Stimulated activated CD4-positive, alpha-beta T cell treated with anti-CD3 and anti-CD28 coated beads, Interleukin-12 subunit alpha, Interleukin-12 subunit beta, amount 100 ng/mL, for 48 hours (primary cell): ENCODE results near the gene AUTS2.

Experiments used
- DNase-seq, 3 donors: peaks; one replicate each; pipeline ENCODE4 v3.0.0-alpha.2; 2020; ENCODE audit warnings: low read depth in 2 of 3, low spot score in 1 of 3

Gene AUTS2

GRCh38 chr7:70479153-70480021, 881.1 kb downstream of the AUTS2 start:
- DNase-seq = no peak

GRCh38 chr7:70480927-70481569, 882.8 kb downstream of the AUTS2 start:
- DNase-seq = no peak

GRCh38 chr7:70481570-70482123, 883.4 kb downstream of the AUTS2 start:
- DNase-seq = no peak

- no peak for DNase-seq
Measured at GRCh38 chr7:70484255-70484654, 886.0 kb downstream of the AUTS2 start.

- no peak for DNase-seq
Measured at GRCh38 chr7:70486977-70487376, 888.7 kb downstream of the AUTS2 start.

GRCh38 chr7:70487428-70487827, 889.2 kb downstream of the AUTS2 start:
- DNase-seq = no peak

- DNase-seq = no peak
Measured at GRCh38 chr7:70487886-70488285, 889.6 kb downstream of the AUTS2 start.

GRCh38 chr7:70489813-70490212, 891.5 kb downstream of the AUTS2 start:
- no peak for DNase-seq

GRCh38 chr7:70492625-70493024, 894.4 kb downstream of the AUTS2 start:
- no peak for DNase-seq

- no peak for DNase-seq
Measured at GRCh38 chr7:70494225-70495032, 896.2 kb downstream of the AUTS2 start.

GRCh38 chr7:70495033-70495376, 896.7 kb downstream of the AUTS2 start:
- DNase-seq = no peak

- DNase-seq = no peak
Measured at GRCh38 chr7:70497793-70498192, 899.5 kb downstream of the AUTS2 start.

GRCh38 chr7:70498232-70498992, 900.1 kb downstream of the AUTS2 start:
- no peak for DNase-seq

GRCh38 chr7:70500261-70500660, 902.0 kb downstream of the AUTS2 start:
- DNase-seq = no peak

- no peak for DNase-seq
Measured at GRCh38 chr7:70502117-70502863, 904.0 kb downstream of the AUTS2 start.

GRCh38 chr7:70504254-70504653, 906.0 kb downstream of the AUTS2 start:
- DNase-seq = no peak

GRCh38 chr7:70505468-70505867, 907.2 kb downstream of the AUTS2 start:
- no peak for DNase-seq

GRCh38 chr7:70505886-70506285, 907.6 kb downstream of the AUTS2 start:
- no peak for DNase-seq

- DNase-seq = no peak
Measured at GRCh38 chr7:70506434-70506833, 908.2 kb downstream of the AUTS2 start.

GRCh38 chr7:70512144-70512543, 913.9 kb downstream of the AUTS2 start:
- no peak for DNase-seq
